Hepatocyte (in vitro differentiated cells): ENCODE results near the gene NPIPA1. TPM values are rescaled to one million over a fixed set of nuclear protein-coding genes. Genes with fewer than 3 reads are reported as not detected.

Experiments
- DNase-seq: peaks from one replicate; pipeline ENCODE4 v3.0.0-alpha.2; 2016; ENCODE audit warnings: low spot score
- H2AFZ ChIP-seq: fragments of 200-600 bp; sonication (generic); 2 replicates; pipeline ENCODE4 v1.6.0; 2016; ENCODE audit warnings: antibody characterized with exemption, mild to moderate bottlenecking
- H3K27ac ChIP-seq: fragments of 200-600 bp; sonication (generic); 2 replicates; pipeline ENCODE4 v1.5.1; 2016; ENCODE audit warnings: mild to moderate bottlenecking
- H3K27me3 ChIP-seq: fragments of 200-600 bp; sonication (generic); 2 replicates; pipeline ENCODE4 v1.6.1; 2016
- H3K36me3 ChIP-seq: fragments of 200-600 bp; sonication (generic); replicated peaks from 2 replicates; pipeline ENCODE4 v1.5.1; 2016; ENCODE audit warnings: low read depth; ENCODE audit not compliant: insufficient read depth
- H3K4me1 ChIP-seq: fragments of 200-600 bp; sonication (generic); 2 replicates; pipeline ENCODE4 v1.5.1; 2016; ENCODE audit warnings: mild to moderate bottlenecking, moderate library complexity; ENCODE audit not compliant: insufficient read depth
- H3K4me2 ChIP-seq: fragments of 200-600 bp; sonication (generic); 2 replicates; pipeline ENCODE4 v1.6.0; 2016
- H3K4me3 ChIP-seq: fragments of 200-600 bp; sonication (generic); 2 replicates; pipeline ENCODE4 v1.5.1; 2016; ENCODE audit warnings: mild to moderate bottlenecking
- H3K79me2 ChIP-seq: fragments of 200-600 bp; sonication (generic); 2 replicates; pipeline ENCODE4 v1.6.0; 2017; ENCODE audit warnings: mild to moderate bottlenecking
- H3K9me2 ChIP-seq: fragments of 200-600 bp; sonication (generic); replicated peaks from 2 replicates; pipeline ENCODE4 v1.6.0; 2017; ENCODE audit warnings: mild to moderate bottlenecking; ENCODE audit not compliant: insufficient read depth
- H3K9me3 ChIP-seq: fragments of 200-600 bp; sonication (generic); 2 replicates; pipeline ENCODE4 v1.5.1; 2016; ENCODE audit warnings: low read depth, mild to moderate bottlenecking
- H4K20me1 ChIP-seq: fragments of 200-600 bp; sonication (generic); 2 replicates; pipeline ENCODE4 v1.6.0; 2016; ENCODE audit warnings: mild to moderate bottlenecking; ENCODE audit not compliant: insufficient read depth, poor library complexity, severe bottlenecking
- CTCF ChIP-seq: fragments of 200-600 bp; sonication (generic); IDR thresholded peaks from 2 replicates; pipeline ENCODE4 v1.5.1; 2016; ENCODE audit warnings: antibody characterized with exemption, mild to moderate bottlenecking; ENCODE audit not compliant: poor library complexity
- EZH2 ChIP-seq: fragments of 200-600 bp; sonication (generic); IDR thresholded peaks from 2 replicates; pipeline ENCODE4 v1.6.1; 2016; ENCODE audit warnings: antibody characterized with exemption, mild to moderate bottlenecking, borderline replicate concordance
- EZH2phosphoT487 ChIP-seq: fragments of 200-600 bp; sonication (generic); IDR thresholded peaks from one replicate; pipeline ENCODE4 v1.6.1; 2018; ENCODE audit warnings: antibody characterized with exemption, mild to moderate bottlenecking, low read depth, moderate library complexity; ENCODE audit not compliant: unreplicated experiment, severe bottlenecking
- WGBS: methylation state at CpG from one replicate; pipeline ENCODE4 v1.1.6; 2016; ENCODE audit warnings: low lambda C conversion rate; ENCODE audit errors: missing lambda C conversion rate; 5-methylcytosine and 5-hydroxymethylcytosine counted together
- polyA plus RNA-seq: library from polyadenylated mRNA; unstranded; fragments of >200 nt; fragmentation: Nextera tagmentation; extraction: Ambion mirVana; gene quantifications from 2 replicates; pipeline ENCODE4 v1.2.1, GENCODE V29; 2016
- total RNA-seq: library from RNA; depleted of rRNA; stranded (reverse); fragments of >200 nt; gene quantifications from 2 replicates; pipeline ENCODE4 v1.2.3, GENCODE V29; 2014

NPIPA1 gene
- total and polyA plus RNA-seq, 2 experiments from 2014 or later: 42.8 to 47.5 TPM

- Histone ChIP-seq H2AFZ (no peak overlapping the region), H3K27me3 (peaks cover 8% of the 10 kb centered on the region), H4K20me1 (no peaks in the 10 kb centered on the region), H3K79me2 (no peaks in the 10 kb centered on the region), H3K4me2 (no peak overlapping the region), H3K27ac (no peak overlapping the region), H3K4me3 (no peak overlapping the region), H3K9me2 (no peaks in the 10 kb centered on the region), H3K4me1 (peaks cover 11% of the 10 kb centered on the region), H3K9me3 (no peaks in the 10 kb centered on the region), H3K36me3 (no peaks in the 10 kb centered on the region)
- 80% methylated on average over 7 of the region's 7 CpGs for WGBS
- DNase-seq: no peak
- TF ChIP-seq CTCF: no peak
- no peak for TF ChIP-seq EZH2
- no peak for TF ChIP-seq EZH2phosphoT487
Observed at GRCh38 chr16:14958970-14959369, 21.7 kb downstream of the NPIPA1 start.

GRCh38 chr16:14961405-14962186 lies 24.4 kb downstream of the NPIPA1 start:
- H3K36me3 ChIP-seq: no peaks in the 10 kb centered on the region
- H4K20me1 ChIP-seq: no peaks in the 10 kb centered on the region
- H3K27me3 ChIP-seq: peaks cover 8% of the 10 kb centered on the region
- H3K4me2 ChIP-seq: no peak overlapping the region
- H3K27ac ChIP-seq: no peak overlapping the region
- WGBS: 90% methylated on average over 11 of the region's 11 CpGs
- H3K9me2 ChIP-seq: no peaks in the 10 kb centered on the region
- DNase-seq: no peak
- peaks cover 9% of the 10 kb centered on the region for H3K4me1 ChIP-seq
- H2AFZ ChIP-seq: no peak overlapping the region
- H3K4me3 ChIP-seq: no peak overlapping the region
- TF ChIP-seq CTCF (no peak), EZH2phosphoT487 (no peak)
- no peaks in the 10 kb centered on the region for H3K79me2 ChIP-seq
- H3K9me3 ChIP-seq: no peaks in the 10 kb centered on the region

GRCh38 chr16:14963281-14964173 lies 26.3 kb downstream of the NPIPA1 start:
- H3K4me2 ChIP-seq: no peak overlapping the region
- H3K4me3 ChIP-seq: no peak overlapping the region
- H3K27ac ChIP-seq: no peak overlapping the region
- H3K36me3 ChIP-seq: no peaks in the 10 kb centered on the region
- no peak overlapping the region for H2AFZ ChIP-seq
- 79% methylated on average over 8 of the region's 8 CpGs for WGBS
- no peaks in the 10 kb centered on the region for H3K79me2 ChIP-seq
- DNase-seq: no peak
- no peaks in the 10 kb centered on the region for H4K20me1 ChIP-seq
- peaks cover 8% of the 10 kb centered on the region for H3K27me3 ChIP-seq
- H3K4me1 ChIP-seq: no peaks in the 10 kb centered on the region
- no peaks in the 10 kb centered on the region for H3K9me2 ChIP-seq
- no peaks in the 10 kb centered on the region for H3K9me3 ChIP-seq
- TF ChIP-seq EZH2 (no peak), CTCF (no peak), EZH2phosphoT487 (no peak)
